Measurements from ENCODE around the gene MRPS27. TPM values are rescaled to one million over a fixed set of nuclear protein-coding genes. Genes with fewer than 3 reads are reported as not detected.
"Not testable (repeated sequence)": the region's sequence is repeated elsewhere in the genome, so short reads cannot be mapped to it uniquely, and the experiment has no call there.

The MRPS27 gene
- total RNA-seq, 1 donor from 2014 or later: 45.4 TPM

DNA sequence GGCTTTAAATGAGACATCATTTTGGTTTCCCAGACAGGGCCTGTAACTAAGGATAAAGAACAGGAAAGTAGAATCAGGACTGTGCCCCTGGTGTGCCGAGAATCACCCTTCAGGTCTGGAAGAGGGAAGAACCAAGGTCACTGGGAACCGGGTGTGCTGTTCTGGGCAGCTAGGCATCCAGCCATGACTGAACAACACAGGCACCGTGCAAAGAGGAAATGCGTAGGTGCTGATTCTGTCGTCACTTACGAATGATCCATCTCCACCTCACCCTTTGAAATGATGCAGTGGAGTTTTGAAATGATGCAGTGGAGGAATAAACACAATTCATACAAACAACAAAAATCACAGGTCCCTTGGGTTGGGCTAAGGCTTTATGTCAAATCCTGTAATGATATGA lies 148.4 kb downstream of the MRPS27 start:
- peak in 1 of 2 donors; percentile 42 for DNase-seq (ENCODE audit: low read depth in 2 of 2)

DNA sequence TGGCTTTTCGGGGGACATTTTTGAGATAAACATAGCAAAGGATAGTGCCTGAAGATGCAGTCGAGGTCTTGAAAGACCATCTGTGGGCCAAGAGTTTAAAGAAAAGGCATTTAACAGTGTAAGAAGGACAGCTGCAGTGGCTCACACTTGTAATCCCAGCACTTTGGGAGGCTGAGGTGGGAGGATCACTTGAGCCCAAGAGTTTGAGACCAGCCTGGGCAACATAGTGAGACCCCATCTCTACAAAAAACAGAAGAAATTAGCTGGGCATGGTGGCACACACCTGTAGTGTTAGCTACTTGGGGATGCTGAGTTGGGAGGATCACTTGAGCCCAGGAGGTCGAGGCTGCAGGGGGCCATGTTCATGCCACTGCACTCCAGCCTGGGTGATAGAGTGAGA lies 148.9 kb downstream of the MRPS27 start:
- not testable (repeated sequence) for DNase-seq (ENCODE audit: low read depth in 2 of 2)

DNA sequence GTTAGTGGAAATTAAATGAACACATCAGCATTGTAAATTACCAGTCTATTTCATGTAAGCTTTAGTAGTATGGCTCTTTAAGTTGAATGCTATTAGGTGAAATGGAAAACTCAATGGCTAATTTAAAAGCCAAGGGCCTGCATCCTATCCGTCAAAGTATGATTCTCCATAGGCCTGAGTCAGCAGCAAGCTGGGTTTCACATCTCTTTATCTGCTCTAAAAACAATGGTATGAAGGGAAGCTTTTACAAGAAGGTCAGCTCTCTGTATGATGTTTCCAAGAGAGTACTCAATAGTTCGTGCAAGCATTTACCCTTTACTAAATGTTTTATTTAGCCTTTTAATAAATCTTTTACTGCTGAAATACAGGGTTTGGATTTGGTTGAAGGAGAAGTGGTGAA lies 149.9 kb downstream of the MRPS27 start:
- DNase-seq (ENCODE audit: low read depth in 2 of 2): no peak

Other genes starting within 250 kb of the MRPS27 start
- gene MAP1B, start 212.8 kb downstream of the MRPS27 start, total RNA-seq: 41.1 and 41.4 TPM in 2 replicates
- gene PTCD2, start 133 bp upstream of the MRPS27 start, total RNA-seq: 1.7 and 2.2 TPM in 2 replicates
- 0.40 and 1.3 TPM in 2 replicates for gene ZNF366, start 187.2 kb upstream of the MRPS27 start, total RNA-seq